GM21737 (cell line): Measurements from ENCODE around the gene OR8A1.
"Not testable (repeated sequence)": the region's sequence is repeated elsewhere in the genome, so short reads cannot be mapped to it uniquely, and the experiment has no call there.

Source experiments
- ATAC-seq: cut with Tn5 transposase; IDR thresholded peaks from one replicate; pipeline ENCODE4 v1.9.1; 2021; ENCODE audit warnings: mild to moderate bottlenecking, moderate library complexity; ENCODE audit not compliant: unreplicated experiment

The OR8A1 gene

GRCh38 chr11:124592627-124593026, 22.8 kb downstream of the OR8A1 start:
- no peak for ATAC-seq

- ATAC-seq = no peak
These were observed 25.5 kb downstream of the OR8A1 start for GRCh38 chr11:124595302-124595701.

GRCh38 chr11:124597626-124598025, 27.8 kb downstream of the OR8A1 start:
- ATAC-seq = no peak

- ATAC-seq = no peak
These were observed 31.0 kb downstream of the OR8A1 start for GRCh38 chr11:124600621-124601320.

- ATAC-seq = no peak
These were observed 32.4 kb downstream of the OR8A1 start for GRCh38 chr11:124602193-124602592.

GRCh38 chr11:124602723-124603122, 32.9 kb downstream of the OR8A1 start:
- not testable (repeated sequence) for ATAC-seq

GRCh38 chr11:124605719-124606118, 35.9 kb downstream of the OR8A1 start:
- ATAC-seq = no peak

GRCh38 chr11:124608147-124608546, 38.4 kb downstream of the OR8A1 start:
- no peak for ATAC-seq

GRCh38 chr11:124610295-124610694, 40.5 kb downstream of the OR8A1 start:
- no peak for ATAC-seq

- no peak for ATAC-seq
These were observed 41.3 kb downstream of the OR8A1 start, which contains the start of gene PANX3 for GRCh38 chr11:124611064-124611463. Gene PANX3 (plus strand): TSS chr11:124611428. CDS start chr11:124611557, 129 bp downstream.

- ATAC-seq = no peak
These were observed 42.2 kb downstream of the OR8A1 start for GRCh38 chr11:124612045-124612444.

GRCh38 chr11:124612567-124613246, 42.9 kb downstream of the OR8A1 start:
- ATAC-seq = no peak

- ATAC-seq = no peak
These were observed 49.1 kb downstream of the OR8A1 start for GRCh38 chr11:124618863-124619262.
